Activated naive CD4-positive, alpha-beta T cell treated with anti-CD3 and anti-CD28 coated beads, Interleukin-2, amount 50 U/mL, for 16 hours (primary cell): ENCODE results near the gene TMBIM6.
A peak's percentile ranks its signal among the peaks of the same experiment; 100 is the strongest.
"Not testable (repeated sequence)": the region's sequence is repeated elsewhere in the genome, so short reads cannot be mapped to it uniquely, and the experiment has no call there.

Experiments used
- DNase-seq: peaks from one replicate; pipeline ENCODE4 v3.0.0-alpha.2; 2020

Gene TMBIM6

DNA sequence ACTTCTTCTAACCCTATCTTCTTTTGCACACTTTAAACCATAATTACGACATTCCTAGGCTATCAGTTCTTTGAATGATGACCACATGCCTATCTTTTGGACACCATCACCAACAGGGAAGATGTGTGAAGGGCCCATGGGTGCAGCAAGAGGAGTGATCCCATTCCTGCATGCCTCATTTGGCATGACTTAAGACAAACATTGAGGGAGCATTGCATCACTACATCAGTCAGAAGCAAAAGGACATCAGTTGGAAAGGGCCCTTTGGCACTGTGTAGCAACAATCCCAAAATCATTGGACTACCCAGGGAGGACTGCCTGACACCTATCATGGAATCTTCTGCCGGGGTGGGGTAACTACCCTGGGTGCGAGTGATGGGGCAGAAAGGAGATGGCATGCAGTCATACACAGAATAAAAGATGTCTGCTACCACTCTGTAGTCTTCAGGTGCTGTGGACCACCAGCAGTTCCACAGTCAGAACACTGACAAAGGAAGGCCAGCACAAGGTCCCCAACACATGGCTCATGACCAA is 10.7 kb upstream of the TMBIM6 start:
- no peak for DNase-seq

DNA sequence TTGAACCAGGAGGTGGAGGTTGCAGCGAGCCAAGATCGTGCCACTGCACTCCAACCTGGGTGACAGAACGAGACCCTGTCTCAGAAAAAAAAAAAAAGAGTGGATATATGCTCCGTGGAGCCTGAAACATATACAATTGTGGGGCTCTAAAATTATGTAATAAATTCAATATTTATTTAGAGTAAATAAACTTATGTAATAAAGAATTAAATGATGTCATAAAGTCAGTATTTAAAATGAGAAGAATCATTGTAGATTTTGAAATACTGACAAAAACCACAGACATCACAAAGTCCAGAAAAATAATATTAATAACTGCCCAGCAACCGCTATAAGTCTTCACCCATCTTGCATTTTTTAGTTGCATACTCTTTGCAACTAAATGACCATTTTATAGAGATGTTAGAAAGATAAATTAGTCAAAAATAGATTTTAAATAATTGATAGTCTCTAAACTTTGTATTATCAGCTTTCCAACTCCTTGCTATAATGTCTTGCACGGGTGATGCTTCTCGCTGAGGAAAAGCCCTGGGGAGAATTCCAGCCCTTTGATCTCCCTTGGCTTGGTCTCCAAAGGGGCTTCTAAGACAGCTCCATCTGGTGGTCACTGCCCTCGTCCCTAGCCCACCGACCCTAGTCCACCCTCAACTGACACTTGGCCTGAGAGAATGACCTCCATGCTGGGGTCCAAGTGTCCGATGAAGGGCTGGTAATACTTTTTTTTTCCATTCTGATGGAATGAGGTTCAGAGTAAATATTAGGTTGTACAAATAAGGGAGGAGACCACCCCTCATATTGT is 7.9 kb upstream of the TMBIM6 start:
- DNase-seq, result no peak

DNA sequence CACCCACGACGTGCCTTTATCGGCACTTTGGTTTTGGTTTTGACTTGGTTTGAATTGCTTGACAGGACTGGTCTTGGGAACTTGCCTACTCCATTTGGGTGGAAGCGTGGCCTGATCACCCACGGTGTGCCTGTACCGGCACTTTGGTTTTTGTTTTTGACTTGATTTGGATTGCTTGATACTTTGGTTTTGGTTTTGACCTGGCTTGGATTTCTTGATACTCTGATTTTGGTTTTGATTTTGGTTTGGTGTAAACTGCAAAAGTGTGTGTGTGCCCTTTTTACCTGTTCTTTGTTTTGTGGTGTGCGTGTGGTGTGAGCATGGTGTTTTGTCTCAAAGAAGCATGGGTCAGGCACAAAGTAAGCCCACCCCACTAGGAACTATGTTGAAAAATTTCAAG is 6.5 kb upstream of the TMBIM6 start:
- not testable (repeated sequence) for DNase-seq

DNA sequence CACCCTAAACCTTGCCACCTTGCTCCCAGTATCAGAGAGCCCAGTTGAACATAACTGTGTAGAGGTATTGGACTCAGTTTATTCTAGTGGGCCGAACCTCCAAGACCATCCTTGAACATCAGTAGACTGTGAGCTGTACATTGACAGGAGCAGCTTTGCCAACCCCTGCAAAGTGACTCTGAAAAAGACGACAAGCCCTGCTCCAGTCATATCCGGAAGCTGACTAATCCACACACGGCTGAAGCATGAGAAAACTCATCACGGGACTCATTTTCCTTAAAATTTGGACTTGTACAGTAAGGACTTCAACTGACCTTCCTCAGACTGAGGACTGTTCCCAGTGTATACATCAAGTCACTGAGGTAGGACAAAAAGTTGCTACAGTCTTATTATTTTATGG is 2.6 kb upstream of the TMBIM6 start:
- DNase-seq, result not testable (repeated sequence)

DNA sequence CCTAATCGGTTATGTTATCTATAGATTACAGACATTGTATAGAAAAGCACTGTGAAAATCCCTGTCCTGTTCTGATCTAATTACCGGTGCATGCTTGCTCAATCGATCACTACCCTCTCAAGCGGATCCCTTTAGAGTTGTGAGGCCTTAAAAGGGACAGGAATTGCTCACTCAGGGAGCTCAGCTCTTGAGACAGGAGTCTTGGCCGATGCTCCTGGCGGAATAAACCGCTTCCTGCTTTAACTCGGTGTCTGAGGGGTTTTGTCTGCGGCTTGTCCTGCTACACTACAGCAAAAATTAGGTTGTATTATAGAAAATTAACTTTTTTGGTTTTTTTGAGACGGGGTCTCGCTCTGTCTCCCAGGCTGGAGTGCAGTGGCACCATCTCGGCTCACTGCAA is 1.1 kb upstream of the TMBIM6 start:
- not testable (repeated sequence) for DNase-seq

DNA sequence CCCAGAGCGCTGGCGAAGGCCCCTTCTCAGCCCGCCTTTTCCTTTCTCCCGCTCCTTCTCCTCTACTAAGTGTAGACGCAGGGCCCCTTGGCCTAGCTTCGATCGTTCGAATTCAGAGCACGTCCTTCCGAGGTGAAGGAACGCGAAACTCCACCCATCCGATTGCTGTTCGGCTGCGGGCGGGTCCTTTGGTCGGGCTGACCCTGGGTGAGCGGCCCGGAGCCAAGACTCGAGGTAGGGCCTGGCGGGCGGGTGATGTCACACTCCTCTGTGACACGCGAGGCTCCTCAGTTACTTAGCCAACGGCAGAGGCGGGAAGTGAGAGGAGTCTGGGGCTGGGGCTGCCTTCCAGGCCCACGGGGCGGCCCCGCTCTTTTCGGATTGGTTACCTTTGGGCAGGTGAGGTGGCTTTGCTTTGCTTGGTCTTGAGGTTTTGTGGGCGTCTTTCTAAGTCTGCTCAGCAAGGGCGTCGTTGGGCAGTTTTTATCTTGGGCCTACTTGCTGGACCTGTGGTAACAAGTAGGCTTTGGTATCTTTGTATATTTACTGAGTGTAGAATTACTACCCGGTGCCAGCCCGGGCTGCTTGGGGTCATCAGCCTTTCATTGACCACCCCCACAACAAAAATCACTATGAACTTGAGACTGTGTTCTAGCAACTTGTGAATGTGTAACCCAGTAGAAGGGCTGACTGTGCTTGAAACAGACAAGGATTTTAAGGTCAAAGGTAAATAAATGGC is 694 bp downstream of the TMBIM6 start:
- peak; percentile 89 for DNase-seq

DNA sequence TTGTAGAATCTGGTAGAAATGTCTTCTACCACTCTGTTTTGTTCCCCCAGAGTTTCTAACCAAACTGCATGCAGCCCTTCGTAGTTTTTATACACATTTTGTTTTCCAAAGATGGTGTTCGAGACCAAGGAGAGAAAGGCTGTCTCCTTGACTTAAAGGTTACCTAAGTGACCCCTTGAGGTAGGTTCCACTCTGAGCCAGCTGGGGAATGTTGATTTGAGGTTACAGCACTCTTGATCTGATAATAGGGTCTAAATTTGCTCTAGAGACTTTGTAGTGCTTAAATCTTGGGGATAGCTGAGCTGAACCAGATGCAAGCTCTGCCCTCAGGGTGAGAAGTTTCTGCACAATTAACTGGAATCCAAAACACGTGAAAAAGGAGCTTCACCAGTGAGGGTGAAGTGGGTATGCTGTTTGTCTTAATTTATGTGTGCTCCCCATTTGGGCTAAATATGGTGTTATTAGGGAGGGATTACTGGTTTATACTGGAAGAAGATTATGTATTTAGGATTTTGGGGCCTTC is 3.1 kb downstream of the TMBIM6 start:
- no peak for DNase-seq

DNA sequence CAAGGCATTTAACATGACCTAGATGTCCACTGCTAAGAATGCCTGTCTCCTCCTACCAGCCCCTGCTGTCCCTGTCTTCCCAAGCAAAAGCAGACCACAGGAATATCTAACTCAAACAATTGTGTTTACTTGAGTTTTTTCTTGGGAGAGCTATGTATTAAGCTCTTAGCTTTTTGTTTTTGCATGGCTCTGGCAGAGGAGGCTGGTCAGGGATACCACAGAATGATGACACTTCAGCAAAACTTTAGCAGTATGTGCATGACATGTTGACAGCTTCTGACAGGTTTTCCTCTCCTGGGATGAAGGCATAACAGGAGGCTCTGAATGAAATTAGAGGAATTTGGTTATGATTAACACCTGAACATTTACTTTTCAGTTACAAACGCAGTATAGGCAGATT is 6.9 kb downstream of the TMBIM6 start:
- DNase-seq, result no peak

DNA sequence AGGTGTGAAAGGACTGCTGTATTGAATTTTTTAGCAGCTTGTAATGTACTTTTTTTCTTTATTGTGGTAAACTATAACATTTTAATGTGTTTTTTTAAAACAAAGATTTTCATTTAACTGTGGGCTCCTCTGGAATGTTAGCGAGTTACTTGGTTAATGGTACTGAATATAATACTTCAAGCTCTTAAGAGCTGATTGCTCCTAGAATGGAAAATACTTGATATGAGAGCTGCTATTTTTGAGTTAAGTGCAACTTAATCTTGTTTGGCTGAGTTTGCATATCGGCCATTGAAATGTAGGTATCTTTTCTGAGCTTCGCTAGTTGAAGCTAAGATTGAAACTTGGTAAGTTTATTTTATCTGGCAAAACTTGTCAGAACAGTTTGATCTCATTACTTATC is 7.4 kb downstream of the TMBIM6 start:
- DNase-seq, result no peak

DNA sequence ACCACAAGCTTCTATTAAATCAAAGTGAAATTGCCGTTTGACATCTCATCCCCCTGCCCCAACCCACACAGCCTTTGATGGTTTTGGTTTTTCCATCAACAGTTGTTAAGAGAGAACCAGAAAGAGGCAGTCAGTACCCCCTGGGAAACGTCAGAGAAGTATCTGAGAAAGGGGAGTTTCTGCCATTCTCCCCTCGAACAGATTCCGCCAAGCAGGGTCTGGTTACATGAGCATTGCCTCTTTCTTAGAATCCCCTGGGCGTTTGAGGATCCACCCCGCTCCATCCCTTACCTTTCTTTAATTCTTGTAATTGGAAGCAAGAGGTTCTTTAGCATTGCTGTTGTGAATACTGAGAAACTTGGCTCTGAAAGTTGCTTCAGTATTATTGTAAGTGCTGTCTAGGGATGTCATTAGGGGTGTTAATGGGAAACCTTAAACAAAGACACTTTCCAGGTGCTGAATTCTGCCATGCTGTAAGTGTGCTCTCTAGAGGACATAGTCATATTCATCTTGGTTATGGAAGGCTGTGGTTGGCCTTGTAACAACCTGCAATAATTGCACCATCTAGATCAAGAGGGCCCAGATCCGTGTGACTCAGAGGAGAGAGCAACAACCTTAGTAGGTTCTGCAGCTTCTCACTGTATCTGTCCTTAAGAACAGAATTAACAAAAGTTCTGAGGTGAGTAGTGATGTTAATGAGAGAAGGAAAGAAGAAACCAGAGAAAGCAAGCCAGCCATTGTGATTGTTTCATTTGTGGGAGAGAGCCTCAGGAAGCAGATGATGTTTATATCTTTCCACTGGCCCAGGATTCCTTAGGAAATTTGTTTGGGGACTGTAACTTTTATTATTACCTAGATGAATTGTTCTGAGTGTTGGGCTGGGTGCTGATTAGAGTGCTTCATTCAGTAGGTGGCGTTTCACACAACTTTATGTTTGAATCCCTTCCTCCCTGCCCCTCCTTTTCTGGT is 9.0 kb downstream of the TMBIM6 start:
- peak; percentile 63 for DNase-seq

DNA sequence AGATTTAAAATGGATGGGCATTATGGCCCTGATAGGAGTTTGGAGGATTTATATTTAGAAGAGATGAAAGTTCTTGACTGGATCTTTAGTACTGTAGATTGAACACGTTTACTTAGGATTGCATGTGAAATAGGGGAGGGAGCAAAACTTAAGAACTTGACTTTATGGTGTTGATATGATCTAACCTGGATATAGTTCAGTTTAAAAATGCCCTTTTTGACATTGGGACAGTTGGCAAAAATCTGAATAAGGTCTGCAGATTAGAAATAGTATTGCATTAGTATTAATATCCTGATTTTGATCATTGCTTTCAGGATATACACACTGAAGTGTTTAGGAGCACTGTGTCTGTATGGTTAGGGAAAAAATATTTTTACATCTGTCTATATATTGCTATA is 9.6 kb downstream of the TMBIM6 start:
- DNase-seq, result no peak

DNA sequence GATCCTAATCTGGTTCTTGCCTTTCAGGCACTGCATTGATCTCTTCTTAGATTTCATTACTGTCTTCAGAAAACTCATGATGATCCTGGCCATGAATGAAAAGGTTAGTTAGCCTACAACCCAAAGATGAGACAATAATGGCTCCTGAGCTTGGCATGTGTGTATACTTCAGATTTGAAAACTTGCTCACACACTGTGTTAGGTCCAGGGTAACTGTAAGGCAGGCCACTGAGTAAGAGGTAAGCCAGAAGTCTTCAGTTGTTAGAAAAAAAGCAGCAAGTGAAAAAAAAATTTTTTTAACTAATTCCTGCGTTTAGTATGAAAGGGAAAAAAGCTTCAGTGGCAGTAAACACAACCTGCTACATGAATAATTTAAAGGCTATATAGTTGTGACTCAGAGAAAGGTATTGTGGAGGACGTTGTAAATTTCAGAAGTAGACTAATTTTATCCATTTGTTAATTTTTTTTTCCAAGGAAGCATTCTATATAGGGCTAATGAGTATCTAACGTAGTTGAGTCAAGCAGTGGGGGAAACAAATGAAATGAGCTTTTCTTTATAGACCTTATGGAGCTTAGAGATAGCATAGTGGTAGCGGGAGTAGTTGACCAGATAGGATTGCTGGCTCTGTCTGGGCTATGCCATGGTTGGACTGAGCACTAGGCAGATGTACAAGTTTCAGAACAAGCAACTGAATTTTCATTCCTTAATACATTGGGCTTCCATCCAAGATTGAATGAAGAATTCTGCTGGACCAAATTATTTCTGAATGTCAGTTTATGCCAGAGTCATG is 20.5 kb downstream of the TMBIM6 start:
- no peak for DNase-seq

DNA sequence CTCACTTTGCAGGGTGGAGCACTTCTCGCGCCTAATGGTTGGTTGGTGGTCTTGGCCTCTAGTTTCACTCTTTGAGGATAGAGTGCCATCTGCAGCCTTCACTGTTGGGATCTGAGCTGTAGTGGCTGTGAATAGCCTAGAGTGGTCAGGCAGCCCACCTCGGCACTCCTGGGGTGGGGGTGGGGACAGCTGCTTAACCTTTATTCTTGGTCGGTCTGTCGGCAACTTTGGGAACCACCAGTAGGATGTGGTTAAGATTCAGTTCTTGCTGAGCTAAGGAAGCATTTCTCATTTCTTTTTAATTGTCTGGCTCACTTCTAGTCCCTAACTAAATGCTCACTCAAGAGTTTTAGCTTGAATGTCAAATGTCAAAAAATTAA is 21.1 kb downstream of the TMBIM6 start:
- DNase-seq, result no peak

DNA sequence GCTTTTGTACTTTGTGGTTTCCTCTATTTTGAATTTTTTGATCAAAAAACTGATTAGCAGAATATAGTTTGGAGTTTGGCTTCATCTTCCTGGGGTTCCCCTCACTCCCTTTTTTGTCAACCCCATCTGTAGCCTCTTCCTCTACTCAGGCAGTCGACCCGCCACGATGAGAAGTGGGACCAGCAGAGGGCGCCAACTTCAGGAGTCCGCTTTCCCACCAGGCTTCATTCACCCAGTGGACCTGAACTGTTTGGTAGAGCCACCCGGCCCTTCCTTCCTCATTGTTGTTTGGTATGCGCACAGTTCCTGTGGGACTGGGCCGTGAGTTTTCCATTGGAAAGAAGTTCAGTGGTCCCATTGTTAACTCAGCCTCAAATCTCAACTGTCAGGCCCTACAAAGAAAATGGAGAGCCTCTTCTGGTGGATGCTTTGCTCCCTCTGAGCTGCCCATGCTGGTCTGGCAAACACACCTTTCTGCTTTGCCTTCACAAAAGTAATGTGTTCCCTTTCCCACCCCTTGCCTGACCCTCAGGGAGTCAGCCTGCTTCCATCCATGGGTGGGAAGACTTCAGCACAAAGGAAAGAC is 21.7 kb downstream of the TMBIM6 start:
- peak; percentile 76 for DNase-seq

DNA sequence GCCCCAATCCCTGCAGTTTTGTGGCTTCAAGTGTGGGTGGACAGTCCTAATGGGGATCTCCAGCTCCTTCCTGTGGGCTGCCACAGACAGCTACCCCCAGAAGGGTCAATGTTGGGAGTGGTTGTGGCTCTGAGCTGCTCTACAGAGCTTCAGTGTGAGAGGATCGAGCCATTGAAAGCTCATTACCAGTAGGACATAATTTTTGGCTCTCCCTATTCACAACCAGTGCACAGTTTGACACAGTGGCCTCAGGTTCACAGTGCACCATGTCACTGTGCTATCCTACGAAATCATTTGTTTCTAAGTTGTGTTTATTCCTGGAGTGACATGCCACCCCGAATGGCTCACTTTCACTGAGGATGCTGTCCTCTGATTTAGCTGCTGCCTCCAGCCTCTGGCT is 22.8 kb downstream of the TMBIM6 start:
- DNase-seq, result no peak

DNA sequence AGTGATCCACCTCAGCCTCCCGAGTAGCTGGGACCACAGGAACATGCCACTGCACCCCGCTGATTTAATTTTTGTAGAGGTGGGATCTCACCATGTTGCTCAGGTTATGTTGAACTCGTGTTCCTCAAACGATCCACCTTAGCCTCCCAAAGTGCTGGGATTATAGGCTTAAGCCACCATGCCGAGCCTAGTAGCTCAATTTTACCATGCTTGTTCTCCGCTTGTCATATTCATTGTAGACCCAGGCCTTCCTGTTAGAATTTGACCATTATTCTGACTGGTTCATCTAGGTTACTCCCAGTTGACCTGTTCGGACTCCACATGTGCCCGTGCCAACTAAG is 24.7 kb downstream of the TMBIM6 start:
- no peak for DNase-seq

DNA sequence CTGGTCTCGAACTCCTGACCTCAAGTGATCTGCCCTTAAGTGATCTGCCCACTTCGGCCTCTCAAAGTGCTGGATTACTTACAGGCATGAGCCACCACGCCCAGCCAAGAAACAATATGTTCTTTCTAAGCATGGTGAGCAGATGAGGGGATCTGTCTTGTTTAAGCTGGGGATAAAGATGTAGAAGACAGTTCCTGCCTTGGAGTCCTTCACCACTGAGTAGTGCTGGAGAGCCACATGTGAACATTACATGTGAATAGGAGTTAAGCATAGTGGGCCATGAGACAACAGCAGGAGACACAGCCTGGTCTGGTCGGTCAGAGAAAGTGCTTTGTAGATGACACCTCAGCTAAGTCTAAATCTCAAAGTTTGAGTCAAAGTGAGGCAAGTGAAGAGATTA is 26.0 kb downstream of the TMBIM6 start:
- DNase-seq, result no peak

DNA sequence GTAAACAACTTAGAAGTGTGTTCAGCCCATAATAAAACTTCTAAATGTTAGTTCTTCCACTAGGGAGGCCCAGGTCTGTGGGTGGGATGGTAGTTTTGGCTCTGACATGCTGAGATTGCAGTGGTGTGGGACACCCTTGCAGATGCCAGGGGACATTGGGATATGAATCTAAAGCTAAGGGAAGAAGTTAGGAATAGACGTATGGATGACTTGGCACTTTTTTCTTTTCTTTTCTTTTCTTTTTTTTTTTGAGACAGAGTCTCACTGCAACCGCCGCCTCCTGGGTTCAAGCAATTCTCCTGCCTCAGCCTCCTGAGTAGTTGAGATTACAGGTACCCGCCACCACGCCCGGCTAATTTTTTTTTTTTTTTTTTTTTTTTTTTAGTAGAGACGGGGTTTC is 31.7 kb downstream of the TMBIM6 start:
- not testable (repeated sequence) for DNase-seq

DNA sequence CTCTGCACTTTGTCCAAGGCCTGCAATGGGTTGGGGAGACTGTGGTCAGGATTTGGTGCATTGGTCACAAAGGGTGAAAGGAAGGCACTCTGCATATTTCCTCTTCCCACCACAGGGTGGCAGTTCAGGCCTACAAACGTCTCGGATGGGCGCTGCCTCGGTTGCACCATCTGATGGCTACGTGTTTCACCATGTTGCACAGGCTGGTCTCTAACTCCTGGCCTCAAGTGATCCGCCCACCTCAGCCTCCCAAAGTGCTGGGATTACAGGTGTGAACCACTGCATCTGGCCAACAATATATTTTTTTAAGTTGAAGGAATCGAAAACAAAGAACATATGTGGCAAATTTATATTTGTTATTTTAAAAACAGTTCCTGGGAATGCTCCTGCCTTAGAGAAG is 35.1 kb downstream of the TMBIM6 start:
- DNase-seq, result peak; percentile 49

DNA sequence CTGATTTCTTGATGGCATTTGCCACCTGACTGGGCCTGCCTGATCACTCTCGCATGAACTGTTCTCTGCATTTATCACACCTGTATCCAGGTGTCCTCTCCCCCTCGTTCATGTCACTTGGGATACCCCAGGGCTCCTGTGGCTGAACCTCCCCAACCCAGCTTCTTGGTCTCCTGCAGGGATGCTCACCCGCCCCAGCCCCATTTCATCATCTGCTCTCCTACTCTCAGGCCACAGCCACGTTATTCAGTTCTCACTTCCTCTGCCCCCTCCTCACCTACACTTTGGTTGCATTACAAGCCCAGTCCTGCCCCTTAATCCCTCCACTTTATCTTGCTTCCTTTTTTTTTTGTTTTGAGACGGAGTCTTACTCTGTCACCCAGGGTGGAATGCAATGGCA is 35.5 kb downstream of the TMBIM6 start:
- DNase-seq, result no peak

DNA sequence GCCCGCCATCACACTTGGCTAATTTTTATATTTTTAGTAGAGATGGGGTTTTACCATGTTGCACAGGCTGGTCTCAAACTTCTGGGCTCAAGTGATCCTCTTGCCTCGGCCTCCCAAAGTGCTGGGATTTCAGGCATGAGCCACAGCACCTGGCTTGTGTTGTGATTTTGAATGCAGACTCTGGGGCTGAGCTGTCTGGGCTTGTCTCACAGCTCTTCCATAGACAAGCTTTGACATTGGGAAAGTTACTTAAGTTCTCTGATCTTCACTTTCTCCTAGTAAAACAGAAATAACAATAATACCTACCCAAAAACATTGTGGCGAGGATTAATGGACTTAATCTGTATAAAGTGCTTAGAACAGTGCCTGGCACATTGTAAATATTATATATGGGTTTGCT is 36.0 kb downstream of the TMBIM6 start:
- DNase-seq, result no peak
